K562 (cell line): Measurements from ENCODE around the gene GPSM3. TPM values are rescaled to one million over a fixed set of nuclear protein-coding genes. Genes with fewer than 3 reads are reported as not detected.

Source experiments
- ATAC-seq: fragments of 200-7000 bp; cut with Tn5 transposase; 3 replicates; pipeline ENCODE4 v1.9.1; 2020; ENCODE audit warnings: moderate library complexity
- BruUV-seq: library from RNA; stranded (reverse); fragments of 400-500 nt; replicated peaks from 2 replicates; lab custom pipeline; 2021; lab: Mats Ljungman, UMichigan
- CTCF ChIA-PET: fragments of 300-600 bp; formaldehyde crosslinking; extraction: SDS; loops from one replicate; lab custom pipeline; 2021; ENCODE audit warnings: low intra/inter-chr PET ratio; lab: Yijun Ruan, JAX
- POLR2A ChIA-PET: fragments of 300-600, 350-650 bp; sonication (Branson Sonifier 250); formaldehyde crosslinking; extraction: SDS; loops from one replicate; lab custom pipeline; 2021; ENCODE audit warnings: antibody characterized with exemption, inconsistent platforms; lab: Yijun Ruan, JAX
- DNase-seq, 4 experiments: peaks; one replicate each; pipeline versions ENCODE4 v3.0.0 to v3.0.0-alpha.2; 2011 to 2018; ENCODE audit warnings: low spot score in 3 of 4, mixed read lengths in 3 of 4; ENCODE audit errors: extremely low read depth in 1 of 4
- FAIRE-seq: peaks from 2 replicates; lab custom pipeline; 2011; peaks lifted over from hg19 to GRCh38; lab: Jason Lieb, UNC
- H2AFZ ChIP-seq: 2 replicates; pipeline ENCODE4 v1.6.0; 2011; ENCODE audit warnings: low read depth, low read length, control low read depth, inconsistent platforms
- H3K27ac ChIP-seq: fragments of 200-600 bp; 3 replicates; pipeline ENCODE4 v1.8.0; 2011; ENCODE audit warnings: low read depth, mild to moderate bottlenecking, control low read depth, inconsistent platforms, low read length, moderate library complexity, mixed read lengths; ENCODE audit errors: extremely low read depth
- H3K27me3 ChIP-seq, 2 experiments: fragments of 300-600 bp in 1 of 2; 2 replicates in 1 of 2; 3 replicates in 1 of 2; pipeline versions ENCODE4 v1.6.0 to v1.8.0; 2011; ENCODE audit warnings: inconsistent platforms in 2 of 2, low read length in 2 of 2, mild to moderate bottlenecking in 1 of 2, mixed read lengths in 1 of 2, moderate library complexity in 1 of 2; ENCODE audit not compliant: control insufficient read depth in 2 of 2, insufficient read depth in 2 of 2
- H3K36me3 ChIP-seq: fragments of 300-600 bp; 3 replicates; pipeline ENCODE4 v1.8.0; 2011; ENCODE audit warnings: mild to moderate bottlenecking, low read length, inconsistent platforms; ENCODE audit not compliant: control insufficient read depth, insufficient read depth
- H3K4me1 ChIP-seq, 2 experiments: fragments of 200-600 bp in 1 of 2; replicated peaks in 1 of 2; 2 replicates in 1 of 2; 3 replicates in 1 of 2; pipeline versions ENCODE4 v1.5.1 to v1.8.0; 2011; ENCODE audit warnings: inconsistent platforms in 2 of 2, low read length in 2 of 2, mild to moderate bottlenecking in 1 of 2, mixed read lengths in 1 of 2, moderate library complexity in 1 of 2; ENCODE audit not compliant: control insufficient read depth in 2 of 2, insufficient read depth in 2 of 2
- H3K4me2 ChIP-seq: 2 replicates; pipeline ENCODE4 v1.6.1; 2011; ENCODE audit warnings: low read length, control low read depth, inconsistent platforms, mixed read lengths; ENCODE audit not compliant: insufficient read depth
- H3K4me3 ChIP-seq: fragments of 200-600 bp; sonication (generic), shearing (Covaris generic); 2 replicates; pipeline ENCODE4 v1.5.1; 2016; ENCODE audit warnings: control low read depth, inconsistent platforms
- H3K79me2 ChIP-seq: fragments of 200-600 bp; 3 replicates; pipeline ENCODE4 v1.8.0; 2011; ENCODE audit warnings: low read length, inconsistent platforms; ENCODE audit not compliant: control insufficient read depth, insufficient read depth
- H3K9ac ChIP-seq, 2 experiments: 2 replicates each; pipeline versions ENCODE4 v1.6.0 to v1.6.1; 2011; ENCODE audit warnings: low read depth in 2 of 2, low read length in 2 of 2, control low read depth in 1 of 2, inconsistent platforms in 1 of 2, mild to moderate bottlenecking in 1 of 2, mixed read lengths in 1 of 2; ENCODE audit not compliant: insufficient read depth in 1 of 2
- H3K9me1 ChIP-seq: one replicate; pipeline ENCODE4 v1.6.0; 2011; ENCODE audit warnings: inconsistent platforms, mild to moderate bottlenecking, low read length, moderate library complexity; ENCODE audit not compliant: control insufficient read depth, insufficient read depth
- H3K9me3 ChIP-seq: replicated peaks from 2 replicates; pipeline ENCODE4 v1.5.1; 2011; ENCODE audit warnings: low read depth, low read length, inconsistent platforms; ENCODE audit not compliant: control insufficient read depth, insufficient read depth
- H4K20me1 ChIP-seq: replicated peaks from 2 replicates; pipeline ENCODE4 v1.6.1; 2011; ENCODE audit warnings: low read length, inconsistent platforms, mixed read lengths; ENCODE audit not compliant: control insufficient read depth, insufficient read depth
- ATF4 ChIP-seq: fragments of 450-650 bp; formaldehyde crosslinking; IDR thresholded peaks from 2 replicates; pipeline ENCODE4 v1.4.0; 2022; ENCODE audit warnings: mild to moderate bottlenecking, moderate library complexity
- DMBX1 ChIP-seq: fragments of 250-450 bp; sonication (Bioruptor Pico); IDR thresholded peaks from 2 replicates; pipeline ENCODE4 v1.8.0; 2022; ENCODE audit warnings: inconsistent platforms, mild to moderate bottlenecking, moderate library complexity, borderline replicate concordance
- DNMT1 ChIP-seq: fragments of 450-650 bp; IDR thresholded peaks from 2 replicates; pipeline ENCODE4 v1.6.1; 2016; ENCODE audit warnings: antibody characterized with exemption, mild to moderate bottlenecking
- HDAC2 ChIP-seq: fragments of 450-650 bp; IDR thresholded peaks from 2 replicates; pipeline ENCODE4 v1.6.1; 2016; ENCODE audit warnings: mild to moderate bottlenecking
- KLF6 ChIP-seq: fragments of 250-450 bp; sonication (Bioruptor Pico); IDR thresholded peaks from 2 replicates; pipeline ENCODE4 v1.4.0; 2020; ENCODE audit warnings: mild to moderate bottlenecking, moderate library complexity, borderline replicate concordance
- NELFE ChIP-seq: IDR thresholded peaks from 2 replicates; pipeline ENCODE4 v1.6.1; 2011; ENCODE audit warnings: mild to moderate bottlenecking; ENCODE audit not compliant: insufficient read depth, insufficient read length
- NFIC ChIP-seq: fragments of 450-650 bp; IDR thresholded peaks from 2 replicates; pipeline ENCODE4 v1.6.1; 2017; ENCODE audit warnings: mild to moderate bottlenecking, inconsistent platforms
- NR2C1 ChIP-seq, 2 experiments: fragments of 450-650 bp; IDR thresholded peaks; 2 replicates each; pipeline ENCODE4 v1.6.1; 2017; ENCODE audit warnings: mild to moderate bottlenecking in 2 of 2, antibody characterized with exemption in 1 of 2, inconsistent platforms in 1 of 2, missing compliant biosample characterization in 1 of 2, missing genetic modification characterization in 1 of 2
- PML ChIP-seq: IDR thresholded peaks from 2 replicates; pipeline ENCODE4 v1.6.1; 2012; ENCODE audit warnings: low read length, inconsistent platforms
- POLR2A ChIP-seq: fragments of 450-650 bp; conservative IDR thresholded peaks from 2 replicates; pipeline ENCODE4 v1.6.1; 2016
- SRF ChIP-seq, 2 experiments: fragments of 250-450, 450-650 bp in 1 of 2; sonication (Bioruptor Pico) in 1 of 2; sonication (generic) in 1 of 2; formaldehyde crosslinking; IDR thresholded peaks; 2 replicates each; pipeline versions ENCODE4 v1.5.0 to v1.5.1; 2020 to 2022; ENCODE audit warnings: mild to moderate bottlenecking in 1 of 2, missing genetic modification reagents in 1 of 2
- ZNF197 ChIP-seq: fragments of 200-800 bp; sonication (Bioruptor generic); IDR thresholded peaks from 2 replicates; pipeline ENCODE4 v1.6.1; 2016; ENCODE audit warnings: low read depth, missing genetic modification characterization, missing compliant biosample characterization
- ZNF239 ChIP-seq: fragments of 250-450 bp; sonication (Bioruptor Pico); IDR thresholded peaks from 2 replicates; pipeline ENCODE4 v1.4.0; 2020; ENCODE audit warnings: mild to moderate bottlenecking
- ZNF395 ChIP-seq: fragments of 200-800 bp; sonication (Bioruptor generic); IDR thresholded peaks from 2 replicates; pipeline ENCODE4 v1.6.1; 2017; ENCODE audit warnings: missing genetic modification characterization, missing compliant biosample characterization
- ZNF766 ChIP-seq: fragments of 200-800 bp; sonication (Bioruptor generic); conservative IDR thresholded peaks from 2 replicates; pipeline ENCODE4 v1.6.1; 2016; ENCODE audit warnings: missing genetic modification characterization, missing compliant biosample characterization
- WGBS: fragments of 100-300 bp; shearing (Covaris generic); methylation state at CpG from one replicate; pipeline ENCODE4 v1.1.6; 2016; ENCODE audit warnings: low coverage, mixed read lengths; ENCODE audit not compliant: insufficient coverage; ENCODE audit errors: missing lambda C conversion rate; 5-methylcytosine and 5-hydroxymethylcytosine counted together
- in situ Hi-C: fragments of 300-500 bp; cut with MboI; formaldehyde crosslinking; loops from 4 replicates; pipeline ENCODE4 v1.15.0; 2018; ENCODE audit warnings: inconsistent platforms, mixed read lengths
- intact Hi-C: fragments of 100-400 bp; cut with micrococcal nuclease; formaldehyde crosslinking; loops from 2 replicates; pipeline ENCODE4 v1.14.2; 2022
- polyA plus RNA-seq, 8 experiments: library from polyadenylated mRNA; depleted of rRNA in 4 of 8; stranded (reverse) in 5 of 8; unstranded in 3 of 8; fragments of >200 nt; fragmentation: Nextera tagmentation in 2 of 8; fragmentation: Illumina TruSeq in 1 of 8; extraction: Ambion mirVana in 2 of 8; extraction: Trizol in 1 of 8; gene quantifications; 2 replicates each; pipeline versions ENCODE4 v1.2.1 to v1.2.3, GENCODE V29; 2011 to 2014; ENCODE audit warnings: inconsistent platforms in 1 of 8, missing spikeins in 1 of 8
- total RNA-seq, 7 experiments: library from RNA; depleted of rRNA in 6 of 7; stranded (reverse); fragments of >200 nt in 6 of 7; fragmentation: Illumina TruSeq in 2 of 7; extraction: Trizol in 2 of 7; gene quantifications; 2 replicates each; pipeline versions ENCODE4 v1.2.1 to v1.2.3, GENCODE V29; 2011 to 2021; ENCODE audit warnings: low replicate concordance in 1 of 7
- TF ChIP-seq, protein P1 (sequence below): sonication (generic); formaldehyde crosslinking; IDR thresholded peaks from 2 replicates; pipeline ENCODE4 v1.8.0; 2022; ENCODE audit warnings: missing genetic modification reagents, mild to moderate bottlenecking, moderate library complexity, borderline replicate concordance
- TF ChIP-seq, protein P2 (sequence below): fragments of 250-450 bp; sonication (Bioruptor Pico); IDR thresholded peaks from 2 replicates; pipeline ENCODE4 v1.5.0; 2021; ENCODE audit warnings: mild to moderate bottlenecking, borderline replicate concordance

The GPSM3 gene
- total and polyA plus RNA-seq, 9 of the 15 experiments (the other 6 are each of a cell fraction or from before 2014, with no cell fraction given), result 5.3 to 42.6 (median 24.4) TPM

- H3K9ac ChIP-seq, result peak within 1 kb of the TSS; percentile 42 to 82
- H2AFZ ChIP-seq, result no peak within 1 kb of the TSS
- intact Hi-C loops (no loop called here), in situ Hi-C loops (no loop called here)
- peaks cover 64 to 69% of the 10 kb centered on the region in 2 experiments for H3K4me1 ChIP-seq
- 0 out of 3 replicates have a peak, but pooled peaks have one; percentile 1 for ATAC-seq
- no peaks in the 10 kb centered on the region for H4K20me1 ChIP-seq
- FAIRE-seq, result no peak
- 81% methylated on average over 6 of the region's 6 CpGs for WGBS
- CTCF ChIA-PET, result no interaction called here
- H3K27me3 ChIP-seq, result no peaks in the 10 kb centered on the region
- H3K9me3 ChIP-seq, result no peaks in the 10 kb centered on the region
- peaks cover 85% of the 10 kb centered on the region; the same call in 2 of the 3 replicates for H3K36me3 ChIP-seq
- peak within 1 kb of the TSS; percentile 56; the same call in 2 of the 3 replicates for H3K27ac ChIP-seq
- H3K4me3 ChIP-seq, result no peak within 1 kb of the TSS
- POLR2A ChIA-PET, result no interaction called here
- H3K79me2 ChIP-seq, result peaks cover 61% of the 10 kb centered on the region
- peak in 1 of 4 experiments; percentile 24 for DNase-seq
- no TSS peak for BruUV-seq
- H3K9me1 ChIP-seq, result peaks cover 7% of the 10 kb centered on the region
- no peak within 1 kb of the TSS for H3K4me2 ChIP-seq
- TF ChIP-seq SRF (CRISPR knock-in tag; IDR thresholded peaks at IDR 0.05) (no peak), NELFE (no peak), DMBX1 (peak; percentile 96), ATF4 (CRISPR knock-in tag) (peak; percentile 78), ZNF197 (CRISPR knock-in tag) (no peak), NFIC (no peak), POLR2A (peak; percentile 71), KLF6 (CRISPR knock-in tag) (peak; percentile 47; the same call in 1 of the 2 replicates), ZNF239 (peak; percentile 16; the same call in 1 of the 2 replicates), DNMT1 (no peak), ZNF766 (0 out of 2 replicates have a peak, but pooled peaks have one; percentile 27), ZNF395 (peak; percentile 53; the same call in 1 of the 2 replicates), NR2C1 (IDR thresholded peaks at IDR 0.05) (no peak), NR2C1 (tag; IDR thresholded peaks at IDR 0.05) (peak; percentile 59), HDAC2 (no peak), PML (peak; percentile 40; the same call in 1 of the 2 replicates)
- TF ChIP-seq, protein P1, sequence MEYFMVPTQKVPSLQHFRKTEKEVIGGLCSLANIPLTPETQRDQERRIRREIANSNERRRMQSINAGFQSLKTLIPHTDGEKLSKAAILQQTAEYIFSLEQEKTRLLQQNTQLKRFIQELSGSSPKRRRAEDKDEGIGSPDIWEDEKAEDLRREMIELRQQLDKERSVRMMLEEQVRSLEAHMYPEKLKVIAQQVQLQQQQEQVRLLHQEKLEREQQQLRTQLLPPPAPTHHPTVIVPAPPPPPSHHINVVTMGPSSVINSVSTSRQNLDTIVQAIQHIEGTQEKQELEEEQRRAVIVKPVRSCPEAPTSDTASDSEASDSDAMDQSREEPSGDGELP (CRISPR knock-in tag), result no peak
- TF ChIP-seq, protein P2, sequence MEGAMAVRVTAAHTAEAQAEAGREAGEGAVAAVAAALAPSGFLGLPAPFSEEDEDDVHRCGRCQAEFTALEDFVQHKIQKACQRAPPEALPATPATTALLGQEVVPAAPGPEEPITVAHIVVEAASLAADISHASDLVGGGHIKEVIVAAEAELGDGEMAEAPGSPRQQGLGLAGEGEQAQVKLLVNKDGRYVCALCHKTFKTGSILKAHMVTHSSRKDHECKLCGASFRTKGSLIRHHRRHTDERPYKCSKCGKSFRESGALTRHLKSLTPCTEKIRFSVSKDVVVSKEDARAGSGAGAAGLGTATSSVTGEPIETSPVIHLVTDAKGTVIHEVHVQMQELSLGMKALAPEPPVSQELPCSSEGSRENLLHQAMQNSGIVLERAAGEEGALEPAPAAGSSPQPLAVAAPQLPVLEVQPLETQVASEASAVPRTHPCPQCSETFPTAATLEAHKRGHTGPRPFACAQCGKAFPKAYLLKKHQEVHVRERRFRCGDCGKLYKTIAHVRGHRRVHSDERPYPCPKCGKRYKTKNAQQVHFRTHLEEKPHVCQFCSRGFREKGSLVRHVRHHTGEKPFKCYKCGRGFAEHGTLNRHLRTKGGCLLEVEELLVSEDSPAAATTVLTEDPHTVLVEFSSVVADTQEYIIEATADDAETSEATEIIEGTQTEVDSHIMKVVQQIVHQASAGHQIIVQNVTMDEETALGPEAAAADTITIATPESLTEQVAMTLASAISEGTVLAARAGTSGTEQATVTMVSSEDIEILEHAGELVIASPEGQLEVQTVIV (CRISPR knock-in tag), result peak; percentile 62; the same call in 1 of the 2 replicates
Measured at GRCh38 chr6:32184084-32184640, 8.3 kb downstream of the GPSM3 start, which contains the start of gene AGER. AGER (minus strand) TSS chr6:32184253; CDS start chr6:32184222, 31 bp downstream.
